Progenitor cell of endocrine pancreas (in vitro differentiated cells): ENCODE results near the gene MATR3. TPM values are rescaled to one million over a fixed set of nuclear protein-coding genes. Genes with fewer than 3 reads are reported as not detected.
A peak's percentile ranks its signal among the peaks of the same experiment; 100 is the strongest.

Experiments
- DNase-seq: peaks from one replicate; pipeline ENCODE4 v3.0.0; 2021; ENCODE audit warnings: low spot score; ENCODE audit not compliant: unreplicated experiment
- H3K27ac Mint-ChIP-seq: 2 replicates; pipeline ENCODE4 v1.8.0; 2021; ENCODE audit warnings: mild to moderate bottlenecking, moderate library complexity, mixed read lengths
- H3K27me3 Mint-ChIP-seq: 2 replicates; pipeline ENCODE4 v1.8.0; 2021; ENCODE audit warnings: mixed read lengths
- H3K36me3 Mint-ChIP-seq: 2 replicates; pipeline ENCODE4 v1.8.0; 2022; ENCODE audit warnings: mixed read lengths; ENCODE audit not compliant: insufficient read depth
- H3K4me1 Mint-ChIP-seq: 2 replicates; pipeline ENCODE4 v1.8.0; 2021; ENCODE audit warnings: low read depth, mixed read lengths
- H3K4me3 Mint-ChIP-seq: 2 replicates; pipeline ENCODE4 v1.8.0; 2021; ENCODE audit warnings: low read depth, mild to moderate bottlenecking, moderate library complexity, mixed read lengths
- H3K9me3 Mint-ChIP-seq: 2 replicates; pipeline ENCODE4 v1.8.0; 2021; ENCODE audit warnings: low read depth, mixed read lengths
- total RNA-seq: library from RNA; stranded (reverse); gene quantifications from 2 replicates; pipeline ENCODE4 v1.2.1, GENCODE V29; 2021
- TF ChIP-seq, protein P1 (sequence below): fragments of 200-600 bp; sonication (generic); IDR thresholded peaks from one replicate; pipeline ENCODE4 v1.5.0; 2021; ENCODE audit warnings: antibody characterized with exemption, mild to moderate bottlenecking; ENCODE audit not compliant: unreplicated experiment

MATR3 gene
- total RNA-seq, 1 donor from 2014 or later, result 336 TPM

DNA sequence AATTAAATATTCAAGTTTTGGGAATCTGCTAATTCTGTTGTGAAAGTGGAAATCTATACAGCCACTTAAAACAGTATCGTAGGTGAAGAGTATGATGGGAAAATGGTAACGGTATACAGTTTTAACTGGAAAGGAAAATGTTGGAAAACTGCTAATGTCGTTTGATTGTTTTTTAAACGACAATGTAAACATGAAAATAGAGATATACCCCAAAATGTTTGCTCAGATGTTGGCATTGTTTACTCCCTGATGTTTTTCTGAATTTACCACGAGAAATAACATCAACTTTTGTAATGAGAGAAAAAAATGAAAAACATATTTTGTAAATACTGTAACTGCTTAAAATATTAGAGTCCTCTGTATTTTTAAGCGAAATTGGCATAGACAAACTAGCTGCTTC is 2.7 kb downstream of the MATR3 start:
- no peaks in the 10 kb centered on the region for H3K27me3 Mint-ChIP-seq
- no peak overlapping the region for H3K27ac Mint-ChIP-seq
- TF ChIP-seq, protein P1, sequence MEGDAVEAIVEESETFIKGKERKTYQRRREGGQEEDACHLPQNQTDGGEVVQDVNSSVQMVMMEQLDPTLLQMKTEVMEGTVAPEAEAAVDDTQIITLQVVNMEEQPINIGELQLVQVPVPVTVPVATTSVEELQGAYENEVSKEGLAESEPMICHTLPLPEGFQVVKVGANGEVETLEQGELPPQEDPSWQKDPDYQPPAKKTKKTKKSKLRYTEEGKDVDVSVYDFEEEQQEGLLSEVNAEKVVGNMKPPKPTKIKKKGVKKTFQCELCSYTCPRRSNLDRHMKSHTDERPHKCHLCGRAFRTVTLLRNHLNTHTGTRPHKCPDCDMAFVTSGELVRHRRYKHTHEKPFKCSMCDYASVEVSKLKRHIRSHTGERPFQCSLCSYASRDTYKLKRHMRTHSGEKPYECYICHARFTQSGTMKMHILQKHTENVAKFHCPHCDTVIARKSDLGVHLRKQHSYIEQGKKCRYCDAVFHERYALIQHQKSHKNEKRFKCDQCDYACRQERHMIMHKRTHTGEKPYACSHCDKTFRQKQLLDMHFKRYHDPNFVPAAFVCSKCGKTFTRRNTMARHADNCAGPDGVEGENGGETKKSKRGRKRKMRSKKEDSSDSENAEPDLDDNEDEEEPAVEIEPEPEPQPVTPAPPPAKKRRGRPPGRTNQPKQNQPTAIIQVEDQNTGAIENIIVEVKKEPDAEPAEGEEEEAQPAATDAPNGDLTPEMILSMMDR, result no peak
- no peak for DNase-seq
- H3K9me3 Mint-ChIP-seq, result no peaks in the 10 kb centered on the region
- peak overlapping the region; percentile 54 for H3K4me3 Mint-ChIP-seq
- peaks cover 1% of the 10 kb centered on the region for H3K36me3 Mint-ChIP-seq
- H3K4me1 Mint-ChIP-seq, result peaks cover 43% of the 10 kb centered on the region

DNA sequence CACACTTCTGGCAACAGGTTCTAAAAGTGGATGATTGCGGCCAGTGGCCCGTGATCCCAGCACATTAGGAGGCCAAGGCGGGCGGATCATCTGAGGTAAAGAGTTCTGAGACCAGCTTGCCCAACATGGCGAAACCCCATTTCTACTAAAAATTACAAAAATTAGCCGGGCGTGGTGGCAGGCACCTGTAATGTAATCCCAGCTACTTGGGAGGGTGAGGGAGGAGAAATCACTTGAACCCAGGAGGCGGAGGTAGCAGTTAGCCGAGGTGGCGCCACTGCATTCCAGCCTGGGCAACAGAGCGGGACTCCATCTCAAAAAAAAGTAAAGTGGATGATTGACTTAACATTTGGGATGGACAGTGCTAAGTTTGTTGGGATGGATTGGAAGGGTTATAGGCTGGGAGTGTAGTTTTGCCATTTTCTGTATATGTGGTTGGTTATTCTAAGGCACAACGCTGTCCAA is 3.4 kb downstream of the MATR3 start:
- peaks cover 1% of the 10 kb centered on the region for H3K36me3 Mint-ChIP-seq
- peak overlapping the region; percentile 90 for H3K27ac Mint-ChIP-seq
- TF ChIP-seq, protein P1, result no peak
- H3K27me3 Mint-ChIP-seq, result no peaks in the 10 kb centered on the region
- no peak for DNase-seq
- H3K9me3 Mint-ChIP-seq, result no peaks in the 10 kb centered on the region
- H3K4me3 Mint-ChIP-seq, result peak overlapping the region; percentile 54
- H3K4me1 Mint-ChIP-seq, result peaks cover 48% of the 10 kb centered on the region

- peaks cover 52% of the 10 kb centered on the region for H3K4me1 Mint-ChIP-seq
- H3K9me3 Mint-ChIP-seq, result no peaks in the 10 kb centered on the region
- no peak overlapping the region for H3K4me3 Mint-ChIP-seq
- H3K36me3 Mint-ChIP-seq, result peaks cover 1% of the 10 kb centered on the region
- no peak for DNase-seq
- TF ChIP-seq, protein P1, result no peak
- peak overlapping the region; percentile 2 for H3K27ac Mint-ChIP-seq
- no peaks in the 10 kb centered on the region for H3K27me3 Mint-ChIP-seq
These were observed 4.0 kb downstream of the MATR3 start for GRCh38 chr5:139297439-139298133.

GRCh38 chr5:139298242-139298641 is 4.7 kb downstream of the MATR3 start:
- H3K4me1 Mint-ChIP-seq, result peaks cover 55% of the 10 kb centered on the region
- H3K27ac Mint-ChIP-seq, result peak overlapping the region; percentile 61
- H3K9me3 Mint-ChIP-seq, result no peaks in the 10 kb centered on the region

GRCh38 chr5:139299486-139299885 is 5.9 kb downstream of the MATR3 start:
- TF ChIP-seq, protein P1, result no peak
- Mint-ChIP-seq H3K27ac (peak overlapping the region; percentile 65), H3K36me3 (peaks cover 1% of the 10 kb centered on the region), H3K4me1 (peaks cover 61% of the 10 kb centered on the region), H3K4me3 (no peak overlapping the region), H3K9me3 (no peaks in the 10 kb centered on the region), H3K27me3 (no peaks in the 10 kb centered on the region)
- DNase-seq, result no peak

More at GRCh38 chr5:139298242-139298641, 4.7 kb downstream of the MATR3 start:
- Mint-ChIP-seq H3K4me3 (no peak overlapping the region), H3K27me3 (no peaks in the 10 kb centered on the region), H3K36me3 (peaks cover 1% of the 10 kb centered on the region)
- DNase-seq, result no peak
- TF ChIP-seq, protein P1, result no peak
